Mesendoderm (in vitro differentiated cells): ENCODE measurements around the gene ITGAL.

ENCODE experiments used
- DNase-seq: peaks from one replicate; pipeline ENCODE4 v3.0.0; 2013
- H2AK5ac ChIP-seq: 2 replicates; pipeline ENCODE4 v1.6.1; 2013; ENCODE audit warnings: low read length, inconsistent platforms
- H2BK120ac ChIP-seq: 2 replicates; pipeline ENCODE4 v1.6.1; 2013; ENCODE audit warnings: low read depth, mild to moderate bottlenecking, low read length, moderate library complexity, mixed read lengths
- H2BK15ac ChIP-seq: replicated peaks from 2 replicates; pipeline ENCODE4 v1.6.1; 2013; ENCODE audit warnings: low read depth, mild to moderate bottlenecking, moderate library complexity
- H2BK5ac ChIP-seq: 2 replicates; pipeline ENCODE4 v1.6.1; 2013; ENCODE audit warnings: low read length, inconsistent platforms
- H3K18ac ChIP-seq: 2 replicates; pipeline ENCODE4 v1.6.1; 2013; ENCODE audit warnings: mild to moderate bottlenecking, low read length, mixed read lengths
- H3K23ac ChIP-seq: one replicate; pipeline ENCODE4 v1.6.1; 2013; ENCODE audit warnings: low read length
- H3K27ac ChIP-seq: 2 replicates; pipeline ENCODE4 v1.5.1; 2013; ENCODE audit warnings: low read depth, mild to moderate bottlenecking, inconsistent platforms, low read length, moderate library complexity
- H3K27me3 ChIP-seq: 2 replicates; pipeline ENCODE4 v1.6.1; 2013; ENCODE audit warnings: low read length, control low read depth, mild to moderate bottlenecking, inconsistent platforms; ENCODE audit not compliant: insufficient read depth, poor library complexity
- H3K36me3 ChIP-seq: 2 replicates; pipeline ENCODE4 v1.6.1; 2013; ENCODE audit warnings: low read length, inconsistent platforms; ENCODE audit not compliant: control insufficient read depth, insufficient read depth
- H3K4ac ChIP-seq: one replicate; pipeline ENCODE4 v1.6.1; 2013; ENCODE audit warnings: low read depth, mild to moderate bottlenecking, low read length, moderate library complexity
- H3K4me1 ChIP-seq: 2 replicates; pipeline ENCODE4 v1.6.1; 2013; ENCODE audit warnings: low read depth, low read length, inconsistent platforms; ENCODE audit not compliant: control insufficient read depth
- H3K4me2 ChIP-seq: 2 replicates; pipeline ENCODE4 v1.6.1; 2013; ENCODE audit warnings: low read length
- H3K4me3 ChIP-seq: 2 replicates; pipeline ENCODE4 v1.5.1; 2013; ENCODE audit warnings: mild to moderate bottlenecking, low read length
- H3K56ac ChIP-seq: one replicate; pipeline ENCODE4 v1.6.1; 2013; ENCODE audit warnings: low read length
- H3K79me1 ChIP-seq: 2 replicates; pipeline ENCODE4 v1.6.1; 2013; ENCODE audit warnings: low read length, inconsistent platforms
- H3K79me2 ChIP-seq: 2 replicates; pipeline ENCODE4 v1.6.1; 2013; ENCODE audit warnings: mild to moderate bottlenecking, low read length; ENCODE audit not compliant: control insufficient read depth, insufficient read depth
- H3K9ac ChIP-seq: 2 replicates; pipeline ENCODE4 v1.6.1; 2013; ENCODE audit warnings: low read length, inconsistent platforms
- H4K5ac ChIP-seq: one replicate; pipeline ENCODE4 v1.6.1; 2013; ENCODE audit warnings: low read length
- H4K8ac ChIP-seq: one replicate; pipeline ENCODE4 v1.6.1; 2013; ENCODE audit warnings: low read depth, mild to moderate bottlenecking, control low read depth, low read length, moderate library complexity
- WGBS: extraction: QIAGEN DNeasy Blood & Tissue Kit; methylation state at CpG from one replicate; pipeline ENCODE4 v1.1.7; 2013; ENCODE audit warnings: low lambda C conversion rate, missing lambda C conversion rate; ENCODE audit not compliant: insufficient coverage; ENCODE audit errors: extremely low coverage; 5-methylcytosine and 5-hydroxymethylcytosine counted together

ITGAL gene

GRCh38 chr16:30494709-30495108 lies 22.2 kb downstream of the ITGAL start:
- Histone ChIP-seq H3K18ac (no peak overlapping the region), H3K4me3 (no peak overlapping the region), H2BK5ac (no peak overlapping the region), H2AK5ac (no peak overlapping the region), H3K27ac (no peak overlapping the region), H3K4ac (no peak overlapping the region), H3K9ac (no peak overlapping the region), H4K5ac (no peak overlapping the region), H3K79me1 (no peaks in the 10 kb centered on the region), H3K27me3 (no peaks in the 10 kb centered on the region), H3K4me1 (no peaks in the 10 kb centered on the region), H3K79me2 (no peaks in the 10 kb centered on the region), H2BK120ac (no peak overlapping the region), H3K4me2 (no peak overlapping the region), H3K23ac (no peak overlapping the region), H2BK15ac (no peak overlapping the region), H3K56ac (no peak overlapping the region), H4K8ac (no peak overlapping the region), H3K36me3 (no peaks in the 10 kb centered on the region)
- DNase-seq: no peak
- no CpG with 5 or more reads among the region's 12 CpGs for WGBS

DNA sequence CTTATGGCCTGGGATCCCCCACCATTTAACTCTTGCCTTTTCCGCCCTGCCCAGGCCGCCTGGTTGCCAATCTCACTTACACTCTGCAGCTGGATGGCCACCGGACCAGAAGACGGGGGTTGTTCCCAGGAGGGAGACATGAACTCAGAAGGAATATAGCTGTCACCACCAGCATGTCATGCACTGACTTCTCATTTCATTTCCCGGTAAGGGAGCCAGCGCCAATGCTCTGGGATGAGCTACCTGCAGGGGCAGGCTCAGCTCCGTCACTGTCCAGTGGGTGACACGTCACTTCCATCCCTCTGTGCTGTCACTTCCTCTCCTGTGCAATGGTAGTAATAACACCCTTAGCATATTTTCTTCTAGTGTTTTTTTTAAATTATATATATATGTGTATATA lies 26.7 kb downstream of the ITGAL start:
- H3K79me1 ChIP-seq: no peaks in the 10 kb centered on the region

DNA sequence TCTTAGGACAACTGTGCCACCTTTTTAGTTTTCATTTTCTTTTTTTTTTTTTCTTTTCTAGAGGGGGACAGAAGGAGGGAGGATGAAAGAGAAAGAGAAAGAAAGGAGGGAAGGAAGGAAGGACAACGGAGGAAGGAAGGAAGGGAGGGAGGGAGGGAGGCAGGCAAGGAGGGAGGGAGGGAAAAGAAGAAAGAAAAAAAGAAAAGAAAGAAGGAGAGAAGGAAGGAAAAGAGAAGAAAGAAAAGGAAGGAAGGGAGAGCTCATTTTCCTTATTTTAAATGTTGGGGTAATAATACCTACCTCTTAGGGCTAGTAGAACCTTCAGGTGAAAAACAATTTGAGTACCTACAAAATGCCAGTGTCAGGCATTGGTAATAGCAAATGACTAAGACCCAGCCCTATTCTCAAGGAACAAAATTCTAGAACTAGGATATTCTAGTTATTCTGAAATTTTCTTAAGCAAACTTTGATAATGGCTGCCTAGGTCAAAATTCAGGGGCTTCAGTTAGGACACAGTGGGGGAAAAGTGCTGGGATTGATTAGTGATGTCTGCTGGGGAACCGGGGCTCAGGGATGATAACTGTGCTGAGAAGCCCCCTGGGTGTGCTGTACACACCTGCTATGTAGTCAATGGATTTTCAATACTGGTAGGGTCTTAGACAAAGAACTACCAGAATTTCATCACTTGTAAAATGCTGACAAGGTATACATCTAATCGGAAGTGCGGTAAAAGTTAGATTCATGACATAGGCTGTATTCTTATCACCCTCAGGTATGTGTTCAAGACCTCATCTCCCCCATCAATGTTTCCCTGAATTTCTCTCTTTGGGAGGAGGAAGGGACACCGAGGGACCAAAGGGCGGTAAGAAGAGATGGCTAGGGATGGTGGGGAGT lies 31.1 kb downstream of the ITGAL start:
- H3K36me3 ChIP-seq: no peaks in the 10 kb centered on the region
- no peaks in the 10 kb centered on the region for H3K27me3 ChIP-seq
- H2BK120ac ChIP-seq: no peak overlapping the region
- no peak overlapping the region for H3K4me3 ChIP-seq
- H3K4ac ChIP-seq: no peak overlapping the region
- H3K23ac ChIP-seq: no peak overlapping the region
- H2BK15ac ChIP-seq: no peak overlapping the region
- no peaks in the 10 kb centered on the region for H3K4me1 ChIP-seq
- no peak overlapping the region for H3K4me2 ChIP-seq
- DNase-seq: no peak
- H3K79me2 ChIP-seq: no peaks in the 10 kb centered on the region
- no peak overlapping the region for H3K18ac ChIP-seq
- no peak overlapping the region for H3K27ac ChIP-seq
- H3K9ac ChIP-seq: no peak overlapping the region
- no peak overlapping the region for H2AK5ac ChIP-seq
- H3K79me1 ChIP-seq: no peaks in the 10 kb centered on the region
- H3K56ac ChIP-seq: no peak overlapping the region
- H4K8ac ChIP-seq: no peak overlapping the region
- no peak overlapping the region for H2BK5ac ChIP-seq
- H4K5ac ChIP-seq: no peak overlapping the region
- WGBS: no CpG with 5 or more reads among the region's 6 CpGs

More for the DNA sequence above, 26.7 kb downstream of the ITGAL start:
- no peak overlapping the region for H3K4me2 ChIP-seq
- no peak overlapping the region for H4K8ac ChIP-seq
- H3K23ac ChIP-seq: no peak overlapping the region
- H3K36me3 ChIP-seq: no peaks in the 10 kb centered on the region
- no peak overlapping the region for H4K5ac ChIP-seq
- no peaks in the 10 kb centered on the region for H3K79me2 ChIP-seq
- no peak overlapping the region for H3K56ac ChIP-seq
- H3K4ac ChIP-seq: no peak overlapping the region
- no peaks in the 10 kb centered on the region for H3K27me3 ChIP-seq
- H2BK15ac ChIP-seq: no peak overlapping the region
- H3K4me3 ChIP-seq: no peak overlapping the region
- no peak overlapping the region for H2BK5ac ChIP-seq
- H3K27ac ChIP-seq: no peak overlapping the region
- no peak overlapping the region for H3K18ac ChIP-seq
- no peak overlapping the region for H2AK5ac ChIP-seq
- no CpG with 5 or more reads among the region's 8 CpGs for WGBS
- no peak overlapping the region for H3K9ac ChIP-seq
- no peak overlapping the region for H2BK120ac ChIP-seq
- no peak for DNase-seq
- no peaks in the 10 kb centered on the region for H3K4me1 ChIP-seq

DNA sequence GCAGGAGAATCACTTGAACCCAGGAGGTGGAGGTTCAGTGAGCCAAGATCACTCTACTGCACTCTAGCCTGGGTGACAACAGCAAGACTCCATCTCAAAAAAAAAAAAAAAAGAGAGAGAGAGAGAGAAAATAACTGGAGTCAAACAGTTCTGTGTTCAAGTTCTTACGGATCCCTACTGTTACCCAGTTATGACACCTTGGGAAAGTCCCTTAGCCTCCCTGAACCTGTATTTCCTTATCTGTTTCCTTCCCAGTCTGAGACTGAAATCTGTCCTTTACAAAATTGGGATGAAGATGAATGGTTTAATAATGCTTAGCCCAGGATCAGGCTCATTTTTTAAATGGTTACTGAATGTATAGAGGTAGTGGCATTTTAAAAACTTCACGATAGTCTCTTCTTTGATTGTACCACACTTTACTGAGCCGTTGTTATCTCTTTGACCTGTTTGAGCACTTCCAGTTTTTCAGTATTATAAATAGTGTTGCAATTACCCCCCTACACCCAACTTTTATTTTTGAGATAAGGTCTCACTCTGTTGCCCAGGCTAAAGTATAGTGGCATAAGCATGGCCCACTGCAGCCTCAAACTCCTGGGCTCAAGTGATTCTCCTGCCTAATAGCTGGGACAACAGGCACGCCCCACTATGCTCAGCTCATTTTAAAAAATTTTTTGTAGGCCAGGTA lies 36.7 kb downstream of the ITGAL start:
- no peak for DNase-seq
- no peak overlapping the region for H3K56ac ChIP-seq
- H3K79me1 ChIP-seq: no peaks in the 10 kb centered on the region
- no peak overlapping the region for H3K4me2 ChIP-seq
- no peak overlapping the region for H3K9ac ChIP-seq
- no peak overlapping the region for H2BK15ac ChIP-seq
- no peaks in the 10 kb centered on the region for H3K27me3 ChIP-seq
- H2BK120ac ChIP-seq: no peak overlapping the region
- H3K79me2 ChIP-seq: no peaks in the 10 kb centered on the region
- H2AK5ac ChIP-seq: no peak overlapping the region
- H3K4me3 ChIP-seq: no peak overlapping the region
- H2BK5ac ChIP-seq: no peak overlapping the region
- no peak overlapping the region for H3K23ac ChIP-seq
- H3K18ac ChIP-seq: no peak overlapping the region
- no peak overlapping the region for H4K8ac ChIP-seq
- no peak overlapping the region for H3K27ac ChIP-seq
- no peaks in the 10 kb centered on the region for H3K36me3 ChIP-seq
- no CpG with 5 or more reads among the region's 4 CpGs for WGBS
- H3K4me1 ChIP-seq: no peaks in the 10 kb centered on the region
- H3K4ac ChIP-seq: no peak overlapping the region
- no peak overlapping the region for H4K5ac ChIP-seq

- Histone ChIP-seq H3K9ac (no peak overlapping the region), H2BK120ac (no peak overlapping the region), H3K4me2 (no peak overlapping the region), H2BK15ac (no peak overlapping the region), H3K27me3 (no peaks in the 10 kb centered on the region), H3K4me1 (no peaks in the 10 kb centered on the region), H3K23ac (no peak overlapping the region), H3K18ac (no peak overlapping the region), H4K5ac (no peak overlapping the region), H3K79me2 (no peaks in the 10 kb centered on the region), H3K4me3 (no peak overlapping the region), H2AK5ac (no peak overlapping the region), H3K79me1 (no peaks in the 10 kb centered on the region), H3K36me3 (no peaks in the 10 kb centered on the region), H3K27ac (no peak overlapping the region), H3K56ac (no peak overlapping the region), H3K4ac (no peak overlapping the region), H2BK5ac (no peak overlapping the region), H4K8ac (no peak overlapping the region)
- no peak for DNase-seq
- no CpG with 5 or more reads among the region's 4 CpGs for WGBS
These were observed 37.9 kb downstream of the ITGAL start for GRCh38 chr16:30510376-30510938.
